Neural cell (in vitro differentiated cells): ENCODE measurements around the gene IQGAP2. TPM values are rescaled to one million over a fixed set of nuclear protein-coding genes. Genes with fewer than 3 reads are reported as not detected.
"Not testable (repeated sequence)": the region's sequence is repeated elsewhere in the genome, so short reads cannot be mapped to it uniquely, and the experiment has no call there.

Experiments
- H2AFZ ChIP-seq: fragments of 200-600, 300-800 bp; sonication (generic), shearing (Covaris generic); 2 replicates; pipeline ENCODE4 v1.6.0; 2014; ENCODE audit warnings: low read depth, mild to moderate bottlenecking, antibody characterized with exemption, low read length, moderate library complexity
- H3F3A ChIP-seq: fragments of 200-600 bp; shearing (Covaris generic); 2 replicates; pipeline ENCODE4 v1.6.1; 2016; ENCODE audit warnings: mild to moderate bottlenecking, moderate library complexity, mixed read lengths, antibody characterized with exemption, low read length; ENCODE audit not compliant: insufficient read depth, poor library complexity, severe bottlenecking
- H3K27ac ChIP-seq: fragments of 200-600, 300-800 bp; sonication (generic), shearing (Covaris generic); 2 replicates; pipeline ENCODE4 v1.5.1; 2014; ENCODE audit warnings: mild to moderate bottlenecking, low read length, moderate library complexity
- H3K27me3 ChIP-seq: fragments of 300-800, 200-600 bp; sonication (generic), shearing (Covaris generic); 2 replicates; pipeline ENCODE4 v1.6.0; 2014; ENCODE audit warnings: mild to moderate bottlenecking, low read depth, low read length, moderate library complexity; ENCODE audit not compliant: insufficient read depth
- H3K36me3 ChIP-seq: fragments of 300-800, 200-600 bp; sonication (generic), shearing (Covaris generic); 2 replicates; pipeline ENCODE4 v1.5.1; 2014; ENCODE audit warnings: mild to moderate bottlenecking, antibody characterized with exemption, low read length, moderate library complexity; ENCODE audit not compliant: insufficient read depth
- H3K4me2 ChIP-seq: fragments of 300-800, 200-600 bp; sonication (generic), shearing (Covaris generic); 2 replicates; pipeline ENCODE4 v1.6.0; 2014; ENCODE audit warnings: mild to moderate bottlenecking, low read length
- H3K4me3 ChIP-seq: fragments of 300-800, 200-600 bp; sonication (generic), shearing (Covaris generic); 2 replicates; pipeline ENCODE4 v1.5.1; 2014; ENCODE audit warnings: mild to moderate bottlenecking, low read length, moderate library complexity
- H3K79me2 ChIP-seq: fragments of 200-600 bp; shearing (Covaris generic); replicated peaks from 2 replicates; pipeline ENCODE4 v1.6.0; 2014; ENCODE audit warnings: mild to moderate bottlenecking, low read length, moderate library complexity; ENCODE audit not compliant: insufficient read depth
- H3K9ac ChIP-seq: fragments of 300-800, 200-600 bp; sonication (generic), shearing (Covaris generic); 2 replicates; pipeline ENCODE4 v1.6.1; 2016; ENCODE audit warnings: mild to moderate bottlenecking, low read length, mixed read lengths
- H3K9me2 ChIP-seq: fragments of 200-600 bp; shearing (Covaris generic); 2 replicates; pipeline ENCODE4 v1.6.1; 2016; ENCODE audit warnings: mild to moderate bottlenecking, low read length, mixed read lengths; ENCODE audit not compliant: insufficient read depth
- H3K9me3 ChIP-seq: fragments of 200-600, 300-800 bp; sonication (generic), shearing (Covaris generic); 2 replicates; pipeline ENCODE4 v1.6.1; 2016; ENCODE audit warnings: mild to moderate bottlenecking, mixed run types, low read length, moderate library complexity, mixed read lengths
- H4K20me1 ChIP-seq: fragments of 200-600 bp; shearing (Covaris generic); 2 replicates; pipeline ENCODE4 v1.6.1; 2016; ENCODE audit warnings: mild to moderate bottlenecking, mixed run types; ENCODE audit not compliant: insufficient read depth
- EP300 ChIP-seq: fragments of 450-650 bp; conservative IDR thresholded peaks from 2 replicates; pipeline ENCODE4 v1.6.1; 2014; ENCODE audit warnings: antibody characterized with exemption, mild to moderate bottlenecking, moderate library complexity; ENCODE audit not compliant: poor library complexity, severe bottlenecking
- EZH2 ChIP-seq: fragments of 200-600, 300-800 bp; shearing (Covaris generic), sonication (generic); IDR thresholded peaks from 2 replicates; pipeline ENCODE4 v1.6.1; 2014; ENCODE audit warnings: antibody characterized with exemption, low read length, borderline replicate concordance, mild to moderate bottlenecking; ENCODE audit not compliant: insufficient read depth, poor library complexity, severe bottlenecking
- MXI1 ChIP-seq: fragments of 450-650 bp; conservative IDR thresholded peaks from 2 replicates; pipeline ENCODE4 v1.6.1; 2014; ENCODE audit warnings: antibody characterized with exemption, mild to moderate bottlenecking; ENCODE audit not compliant: poor library complexity, severe bottlenecking
- POLR2AphosphoS5 ChIP-seq: IDR thresholded peaks from 2 replicates; pipeline ENCODE4 v1.6.1; 2012
- RAD21 ChIP-seq: fragments of 450-650 bp; conservative IDR thresholded peaks from 2 replicates; pipeline ENCODE4 v1.6.1; 2014; ENCODE audit warnings: antibody characterized with exemption, mild to moderate bottlenecking, moderate library complexity
- REST ChIP-seq: IDR thresholded peaks from 2 replicates; pipeline ENCODE4 v1.6.1; 2012; ENCODE audit warnings: borderline replicate concordance
- SMC3 ChIP-seq: fragments of 450-650 bp; conservative IDR thresholded peaks from 2 replicates; pipeline ENCODE4 v1.6.1; 2014; ENCODE audit warnings: antibody characterized with exemption, mild to moderate bottlenecking, moderate library complexity; ENCODE audit not compliant: poor library complexity
- TAF1 ChIP-seq: IDR thresholded peaks from 2 replicates; pipeline ENCODE4 v1.6.1; 2012; ENCODE audit warnings: low read depth
- polyA plus RNA-seq: library from polyadenylated mRNA; depleted of rRNA; stranded (reverse); fragments of >200 nt; gene quantifications from 2 replicates; pipeline ENCODE4 v1.2.3, GENCODE V29; 2014
- TF ChIP-seq, protein P1 (sequence below): fragments of 450-650 bp; IDR thresholded peaks from 2 replicates; pipeline ENCODE4 v1.5.1; 2014; ENCODE audit warnings: antibody characterized with exemption, mild to moderate bottlenecking, moderate library complexity; ENCODE audit not compliant: poor library complexity, severe bottlenecking

IQGAP2 gene
- polyA plus RNA-seq, 1 donor from 2014 or later, result 5.2 TPM

DNA sequence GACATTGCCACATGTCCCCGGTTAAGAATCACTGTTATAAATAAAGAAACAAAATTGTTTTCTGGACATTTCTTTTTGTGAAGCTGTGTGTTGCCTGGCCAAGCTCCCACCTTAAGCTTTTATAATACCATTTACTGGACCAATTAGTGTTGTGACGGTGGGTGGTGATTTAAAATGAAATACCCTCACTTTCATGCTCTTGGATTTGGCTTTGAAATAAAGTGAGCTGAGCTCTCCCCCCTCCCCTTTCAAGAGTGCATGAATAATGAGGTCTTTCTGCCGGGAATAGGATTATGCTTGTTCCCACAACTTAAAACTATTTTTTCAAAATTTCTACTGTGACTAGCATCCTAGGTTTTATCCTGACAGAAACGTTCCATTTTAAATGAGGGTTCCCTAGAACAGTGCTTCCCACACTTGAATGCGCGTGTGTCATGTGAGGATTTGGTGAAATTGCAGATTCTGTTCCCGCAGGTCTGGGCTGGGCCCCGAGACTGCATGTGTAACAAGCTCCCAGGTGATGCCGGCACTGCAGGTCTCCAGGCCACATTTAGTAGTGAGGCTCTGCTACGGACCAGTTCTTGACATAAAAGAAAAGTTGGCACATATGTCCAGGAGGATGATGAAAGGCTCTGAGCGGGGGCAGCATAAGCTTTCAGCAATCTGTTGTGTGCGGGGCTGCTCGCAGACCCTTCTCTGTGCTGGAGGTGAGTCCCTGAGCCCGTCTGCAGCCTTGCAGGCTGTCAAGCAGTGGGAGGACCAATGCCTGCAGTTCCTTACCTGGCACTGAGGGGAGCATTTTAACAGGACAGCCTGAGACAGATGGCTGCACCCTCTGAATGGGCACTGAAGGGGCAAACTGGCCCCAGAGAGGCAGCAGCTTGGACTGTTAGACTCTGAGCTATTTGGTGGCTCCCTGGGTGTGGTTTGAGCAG is 24.4 kb downstream of the IQGAP2 start:
- Histone ChIP-seq H3K36me3 (no peaks in the 10 kb centered on the region), H3K27me3 (no peaks in the 10 kb centered on the region), H3K9ac (no peak overlapping the region), H4K20me1 (no peaks in the 10 kb centered on the region), H2AFZ (no peak overlapping the region), H3K9me2 (no peaks in the 10 kb centered on the region), H3K79me2 (no peaks in the 10 kb centered on the region), H3K4me3 (no peak overlapping the region), H3K9me3 (no peaks in the 10 kb centered on the region), H3F3A (no peaks in the 10 kb centered on the region), H3K4me2 (no peak overlapping the region), H3K27ac (no peak overlapping the region)
- TF ChIP-seq, protein P1, sequence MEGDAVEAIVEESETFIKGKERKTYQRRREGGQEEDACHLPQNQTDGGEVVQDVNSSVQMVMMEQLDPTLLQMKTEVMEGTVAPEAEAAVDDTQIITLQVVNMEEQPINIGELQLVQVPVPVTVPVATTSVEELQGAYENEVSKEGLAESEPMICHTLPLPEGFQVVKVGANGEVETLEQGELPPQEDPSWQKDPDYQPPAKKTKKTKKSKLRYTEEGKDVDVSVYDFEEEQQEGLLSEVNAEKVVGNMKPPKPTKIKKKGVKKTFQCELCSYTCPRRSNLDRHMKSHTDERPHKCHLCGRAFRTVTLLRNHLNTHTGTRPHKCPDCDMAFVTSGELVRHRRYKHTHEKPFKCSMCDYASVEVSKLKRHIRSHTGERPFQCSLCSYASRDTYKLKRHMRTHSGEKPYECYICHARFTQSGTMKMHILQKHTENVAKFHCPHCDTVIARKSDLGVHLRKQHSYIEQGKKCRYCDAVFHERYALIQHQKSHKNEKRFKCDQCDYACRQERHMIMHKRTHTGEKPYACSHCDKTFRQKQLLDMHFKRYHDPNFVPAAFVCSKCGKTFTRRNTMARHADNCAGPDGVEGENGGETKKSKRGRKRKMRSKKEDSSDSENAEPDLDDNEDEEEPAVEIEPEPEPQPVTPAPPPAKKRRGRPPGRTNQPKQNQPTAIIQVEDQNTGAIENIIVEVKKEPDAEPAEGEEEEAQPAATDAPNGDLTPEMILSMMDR, result no peak
- TF ChIP-seq EZH2 (no peak), REST (no peak), EP300 (no peak), SMC3 (no peak), POLR2AphosphoS5 (no peak), MXI1 (no peak), RAD21 (no peak), TAF1 (no peak)

GRCh38 chr5:76428550-76428949 is 25.5 kb downstream of the IQGAP2 start:
- not testable (repeated sequence) for H3K9me2 ChIP-seq, H3K4me3 ChIP-seq, H3K27ac ChIP-seq, H3K27me3 ChIP-seq, H3K79me2 ChIP-seq, H3F3A ChIP-seq, H3K36me3 ChIP-seq, H3K4me2 ChIP-seq, H3K9ac ChIP-seq, H4K20me1 ChIP-seq, H3K9me3 ChIP-seq, H2AFZ ChIP-seq
